Thyroid gland (tissue), 4 donors: ENCODE results near the gene BICDL2. TPM values are rescaled to one million over a fixed set of nuclear protein-coding genes. Genes with fewer than 3 reads are reported as not detected.

Experiments
- DNase-seq, 2 donors: peaks; one replicate each; pipeline ENCODE4 v3.0.0-alpha.2; 2019
- H3K27ac ChIP-seq, 3 donors: fragments of 200-600 bp; sonication (generic); 1 replicate in 2 of 3; 2 replicates in 1 of 3; pipeline ENCODE4 v1.5.1; 2016 to 2019; ENCODE audit warnings: mild to moderate bottlenecking in 1 of 3, moderate library complexity in 1 of 3
- H3K27me3 ChIP-seq: fragments of 200-600 bp; sonication (generic); one replicate; pipeline ENCODE4 v1.5.1; 2019
- H3K36me3 ChIP-seq, 2 donors: fragments of 200-600 bp; sonication (generic); one replicate each; pipeline ENCODE4 v1.5.1; 2016 to 2019
- H3K4me1 ChIP-seq, 2 donors: fragments of 200-600 bp; sonication (generic); one replicate each; pipeline ENCODE4 v1.5.1; 2017 to 2019
- H3K4me3 ChIP-seq, 3 donors: fragments of 200-600 bp; sonication (generic); replicated peaks in 1 of 3; 1 replicate in 2 of 3; 2 replicates in 1 of 3; pipeline ENCODE4 v1.5.1; 2016; ENCODE audit warnings: mild to moderate bottlenecking in 1 of 3
- H3K9me3 ChIP-seq: fragments of 200-600 bp; sonication (generic); one replicate; pipeline ENCODE4 v1.5.1; 2017
- CTCF ChIP-seq, 6 experiments: fragments of 200-600 bp in 3 of 6; fragments of 450-650 bp in 3 of 6; sonication (generic) in 3 of 6; IDR thresholded peaks; one replicate each; pipeline ENCODE4 v1.5.1; 2016 to 2019; ENCODE audit warnings: antibody characterized with exemption in 6 of 6, mild to moderate bottlenecking in 2 of 6, inconsistent platforms in 1 of 6, moderate library complexity in 1 of 6
- POLR2A ChIP-seq, 2 donors: fragments of 450-650 bp; IDR thresholded peaks; one replicate each; pipeline ENCODE4 v1.6.1; 2017; ENCODE audit warnings: antibody characterized with exemption in 2 of 2, mild to moderate bottlenecking in 2 of 2, moderate library complexity in 1 of 2
- WGBS, 2 donors: methylation state at CpG; one replicate each; pipeline ENCODE4 v1.1.5; 2017; 5-methylcytosine and 5-hydroxymethylcytosine counted together
- intact Hi-C: fragments of 100-400 bp; cut with DNase I; formaldehyde crosslinking; loops from one replicate; pipeline ENCODE4 v1.15.1; 2023
- total RNA-seq, 4 donors: library from RNA; depleted of rRNA; stranded (reverse); fragments of >200 nt; gene quantifications; one replicate each; pipeline ENCODE4 v1.2.3, GENCODE V29; 2016

The BICDL2 gene
- total RNA-seq, 4 donors from 2014 or later = 7.3 to 17.8 (median 14.6) TPM

DNA sequence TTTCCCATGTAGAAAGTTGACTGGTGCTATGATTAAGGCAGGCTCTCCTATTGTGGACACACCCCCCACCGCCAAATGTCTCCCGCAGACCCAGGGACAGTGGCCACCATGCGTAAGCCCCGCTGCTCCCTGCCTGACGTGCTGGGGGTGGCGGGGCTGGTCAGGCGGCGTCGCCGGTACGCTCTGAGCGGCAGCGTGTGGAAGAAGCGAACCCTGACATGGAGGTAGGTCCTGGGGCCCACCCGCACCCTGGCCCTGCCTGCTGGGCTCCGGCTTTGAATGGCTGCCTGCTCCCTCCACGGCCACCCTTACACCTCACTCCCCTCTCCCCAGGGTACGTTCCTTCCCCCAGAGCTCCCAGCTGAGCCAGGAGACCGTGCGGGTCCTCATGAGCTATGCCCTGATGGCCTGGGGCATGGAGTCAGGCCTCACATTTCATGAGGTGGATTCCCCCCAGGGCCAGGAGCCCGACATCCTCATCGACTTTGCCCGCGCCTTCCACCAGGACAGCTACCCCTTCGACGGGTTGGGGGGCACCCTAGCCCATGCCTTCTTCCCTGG is 13.3 kb upstream of the BICDL2 start:
- Histone ChIP-seq H3K27ac (no peak overlapping the region), H3K9me3 (no peaks in the 10 kb centered on the region), H3K4me3 (no peak overlapping the region), H3K4me1 (peaks cover 10 to 20% of the 10 kb centered on the region in 2 donors), H3K36me3 (no peaks in the 10 kb centered on the region), H3K27me3 (peaks cover 20% of the 10 kb centered on the region)
- TF ChIP-seq CTCF (IDR thresholded peaks at IDR 0.05) = no peak
- TF ChIP-seq POLR2A (IDR thresholded peaks at IDR 0.05) = no peak
- 80 to 84% methylated on average over 8 to 26 of the region's 26 CpGs for WGBS, 2 donors
- intact Hi-C loops = no loop called here
- DNase-seq = no peak

DNA sequence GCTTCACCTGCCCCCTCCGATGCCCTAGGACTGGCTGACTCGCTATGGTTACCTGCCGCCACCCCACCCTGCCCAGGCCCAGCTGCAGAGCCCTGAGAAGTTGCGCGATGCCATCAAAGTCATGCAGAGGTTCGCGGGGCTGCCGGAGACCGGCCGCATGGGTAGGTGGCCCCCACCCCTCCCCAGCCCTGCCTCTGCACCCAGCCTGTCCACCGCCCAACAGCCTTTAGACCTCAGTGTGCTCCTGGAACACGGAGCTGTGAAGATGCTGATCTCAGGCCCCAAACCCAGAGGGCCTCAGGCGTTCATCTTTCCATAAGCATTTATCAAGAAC is 10.6 kb upstream of the BICDL2 start:
- Histone ChIP-seq H3K4me1 (peaks cover 10 to 20% of the 10 kb centered on the region in 2 donors), H3K4me3 (no peak overlapping the region), H3K27ac (no peak overlapping the region), H3K36me3 (no peaks in the 10 kb centered on the region), H3K27me3 (peaks cover 31% of the 10 kb centered on the region), H3K9me3 (no peaks in the 10 kb centered on the region)
- intact Hi-C loops = no loop called here
- no peak for TF ChIP-seq CTCF (IDR thresholded peaks at IDR 0.05)
- no peak for TF ChIP-seq POLR2A (IDR thresholded peaks at IDR 0.05)
- WGBS, 2 donors = 8 to 33% methylated on average over 1 to 13 of the region's 13 CpGs
- no peak for DNase-seq

- peaks cover 31% of the 10 kb centered on the region for H3K27me3 ChIP-seq
Observed at GRCh38 chr16:3046641-3047386, 10.1 kb upstream of the BICDL2 start.

GRCh38 chr16:3045758-3046640 is 9.3 kb upstream of the BICDL2 start, which contains the start of gene MMP25:
MMP25 (plus strand) TSS chr16:3046561; CDS start chr16:3046918, 357 bp downstream.
- Histone ChIP-seq H3K4me3 (peak within 1 kb of the TSS in 1 of 3 donors; percentile 19), H3K27ac (no peak within 1 kb of the TSS), H3K4me1 (peaks cover 10 to 20% of the 10 kb centered on the region in 2 donors), H3K9me3 (no peaks in the 10 kb centered on the region), H3K36me3 (no peaks in the 10 kb centered on the region), H3K27me3 (peaks cover 31% of the 10 kb centered on the region)
- TF ChIP-seq CTCF (IDR thresholded peaks at IDR 0.05) (no peak), POLR2A (IDR thresholded peaks at IDR 0.05) (no peak)
- intact Hi-C loops = no loop called here
- no peak for DNase-seq
- WGBS, 2 donors = 3% methylated on average over 18 of the region's 86 CpGs; no CpG with 5 or more reads in 1 of the 2 donors

More at GRCh38 chr16:3046641-3047386, 10.1 kb upstream of the BICDL2 start:
- TF ChIP-seq CTCF (IDR thresholded peaks at IDR 0.05) = no peak
- TF ChIP-seq POLR2A (IDR thresholded peaks at IDR 0.05) = no peak
- no peak overlapping the region for H3K27ac ChIP-seq
- H3K36me3 ChIP-seq = no peaks in the 10 kb centered on the region
- no peak for DNase-seq
- H3K4me3 ChIP-seq = peak overlapping the region in 1 of 3 donors; percentile 19
- no peaks in the 10 kb centered on the region for H3K9me3 ChIP-seq
- H3K4me1 ChIP-seq = peaks cover 10 to 20% of the 10 kb centered on the region in 2 donors
- 4% methylated on average over 7 to 16 of the region's 54 CpGs for WGBS, 2 donors
- intact Hi-C loops = no loop called here
